ENCODE measurements around the gene FAM120C. TPM values are rescaled to one million over a fixed set of nuclear protein-coding genes. Genes with fewer than 3 reads are reported as not detected.

FAM120C gene
- total RNA-seq, 1 donor = 8.6 TPM

- DNase-seq (ENCODE audit: low read depth) = peak; percentile 22
- H3K4me3 ChIP-seq (ENCODE audit: low read depth, low read length) = peak overlapping the region; percentile 68
- TF ChIP-seq CTCF (IDR thresholded peaks at IDR 0.05; ENCODE audit: insufficient read depth, low read depth, low read length) = no peak
These were observed 2.7 kb downstream of the FAM120C start for GRCh38 chrX:54180403-54180802.

DNA sequence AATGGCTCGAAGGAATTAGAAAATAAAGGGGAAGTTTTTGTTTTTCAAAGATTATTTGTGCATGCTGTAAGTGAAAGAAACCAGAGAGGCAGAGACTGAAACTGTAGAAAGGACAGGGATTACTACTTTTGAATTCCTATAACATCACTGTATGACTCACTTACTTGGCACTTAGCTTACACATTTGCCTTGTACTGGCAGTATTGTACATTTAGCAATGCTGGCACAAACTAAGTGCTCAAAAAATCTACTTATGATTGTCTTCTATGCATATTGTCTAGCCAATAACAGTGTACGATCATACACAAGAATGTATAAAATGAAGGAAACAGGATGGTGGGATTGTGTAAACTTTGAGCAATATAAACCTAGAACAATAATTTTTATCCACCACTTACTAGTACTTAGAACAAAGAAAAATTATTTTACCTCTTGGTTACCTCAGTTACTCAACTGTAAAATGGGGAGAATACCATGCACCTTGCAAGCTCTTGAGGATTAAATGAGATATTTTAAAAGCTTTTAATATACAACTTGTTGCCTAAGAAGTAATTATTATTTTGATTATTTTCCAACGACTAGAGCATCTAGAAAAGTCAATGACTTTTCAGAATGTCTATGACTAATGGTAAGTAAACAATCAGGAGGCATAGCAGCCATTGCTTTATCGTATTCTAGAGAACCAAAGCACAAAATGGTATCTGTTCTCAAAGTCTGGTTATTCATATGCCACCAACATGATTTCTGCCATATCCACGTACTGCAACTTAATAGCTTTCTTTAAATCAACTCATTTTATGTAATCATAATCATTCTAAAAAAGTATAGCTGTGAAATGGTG is 4.7 kb downstream of the FAM120C start:
- peak; percentile 69 for DNase-seq (ENCODE audit: low read depth)
- no peak for TF ChIP-seq CTCF (IDR thresholded peaks at IDR 0.05; ENCODE audit: insufficient read depth, low read depth, low read length)
- H3K4me3 ChIP-seq (ENCODE audit: low read depth, low read length) = no peak overlapping the region

GRCh38 chrX:54177306-54177705 is 5.7 kb downstream of the FAM120C start:
- H3K4me3 ChIP-seq (ENCODE audit: low read depth, low read length) = no peak overlapping the region

DNA sequence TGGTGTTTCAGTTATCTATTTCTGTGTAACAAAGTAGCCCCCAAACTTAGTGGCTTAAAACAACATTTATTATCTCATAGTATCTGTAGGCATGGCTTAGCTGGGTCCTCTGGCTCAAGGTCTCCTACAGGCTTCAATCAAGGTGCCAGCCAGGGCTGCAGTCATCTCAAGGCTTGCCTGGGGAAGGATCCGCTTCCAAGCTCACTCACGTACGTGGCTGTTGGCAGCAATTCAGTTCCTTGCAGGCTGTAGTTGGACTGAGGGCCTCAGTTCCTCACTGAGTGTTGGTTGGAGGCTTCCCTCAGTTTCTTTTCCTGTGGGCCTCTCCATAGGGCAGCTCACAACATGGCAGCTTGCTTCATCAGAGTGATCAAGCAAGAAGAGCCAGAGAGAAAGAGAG is 9.3 kb downstream of the FAM120C start:
- no peak for DNase-seq (ENCODE audit: low read depth)
- no peak for TF ChIP-seq CTCF (IDR thresholded peaks at IDR 0.05; ENCODE audit: insufficient read depth, low read depth, low read length)
- no peak overlapping the region for H3K4me3 ChIP-seq (ENCODE audit: low read depth, low read length)

More at GRCh38 chrX:54177306-54177705, 5.7 kb downstream of the FAM120C start:
- no peak for DNase-seq (ENCODE audit: low read depth)
- TF ChIP-seq CTCF (IDR thresholded peaks at IDR 0.05; ENCODE audit: insufficient read depth, low read depth, low read length) = no peak

DNA sequence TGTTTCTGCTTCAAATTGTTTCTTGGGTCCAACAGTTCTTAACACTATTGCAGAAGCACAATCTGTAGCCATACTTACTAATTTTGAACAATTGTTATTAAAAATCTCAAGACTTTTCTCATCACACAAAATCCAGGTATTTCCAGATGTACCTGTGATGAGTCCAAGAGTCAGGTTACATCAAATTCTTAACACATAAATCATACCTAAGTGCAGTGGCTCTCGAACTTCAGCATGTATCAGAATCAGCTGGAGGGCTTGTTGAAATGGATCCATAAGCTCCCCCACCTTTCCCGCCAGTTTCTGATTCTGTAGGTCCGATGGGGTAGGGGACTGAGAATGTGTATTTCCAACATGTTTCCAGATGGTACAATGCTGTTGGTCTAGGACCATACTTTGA is 10.6 kb downstream of the FAM120C start:
- DNase-seq (ENCODE audit: low read depth) = no peak
- TF ChIP-seq CTCF (IDR thresholded peaks at IDR 0.05; ENCODE audit: insufficient read depth, low read depth, low read length) = no peak
- H3K4me3 ChIP-seq (ENCODE audit: low read depth, low read length) = no peak overlapping the region

- no peak overlapping the region for H3K4me3 ChIP-seq (ENCODE audit: low read depth, low read length)
- peak; percentile 45 for DNase-seq (ENCODE audit: low read depth)
- TF ChIP-seq CTCF (IDR thresholded peaks at IDR 0.05; ENCODE audit: insufficient read depth, low read depth, low read length) = no peak
These were observed 11.4 kb downstream of the FAM120C start for GRCh38 chrX:54171527-54172250.
